H1 (cell line): ENCODE results near the gene RASD1. TPM values are rescaled to one million over a fixed set of nuclear protein-coding genes. Genes with fewer than 3 reads are reported as not detected.

ENCODE experiments used
- ASH2L ChIP-seq: fragments of 200-600, 300-600 bp; sonication (generic); IDR thresholded peaks from one replicate; pipeline ENCODE4 v1.7.1; 2017; ENCODE audit warnings: low read length
- KDM4A ChIP-seq: IDR thresholded peaks from one replicate; pipeline ENCODE4 v1.7.1; 2012; ENCODE audit warnings: low read depth, mild to moderate bottlenecking, moderate library complexity, low read length, inconsistent platforms; ENCODE audit not compliant: severe bottlenecking
- SP2 ChIP-seq: IDR thresholded peaks from 2 replicates; pipeline ENCODE4 v1.6.1; 2012; ENCODE audit warnings: mild to moderate bottlenecking, low read length, inconsistent platforms
- polyA plus RNA-seq, 7 experiments: library from polyadenylated mRNA; depleted of rRNA in 3 of 7; stranded (reverse) in 5 of 7; unstranded in 2 of 7; fragments of >200 nt in 5 of 7; fragments of 200-250 nt in 2 of 7; gene quantifications; 1 replicate in 5 of 7; 2 replicates in 1 of 7; 4 replicates in 1 of 7; pipeline versions ENCODE4 v1.2.1 to v1.2.3, GENCODE V29; 2011 to 2013; ENCODE audit warnings: missing spikeins in 2 of 7, mixed read lengths in 2 of 7
- total RNA-seq: library from RNA; stranded (reverse); fragmentation: NEBNext Ultra II Directional; extraction: Animal tissue kit (Norgen Biotek cat#: 25700); gene quantifications from 2 replicates; pipeline ENCODE4 v1.2.1, GENCODE V29; 2021

Gene RASD1
- total and polyA plus RNA-seq, 2 of the 8 experiments (the other 6 are each of a cell fraction or from before 2014, with no cell fraction given): 2.3 to 2.6 TPM

DNA sequence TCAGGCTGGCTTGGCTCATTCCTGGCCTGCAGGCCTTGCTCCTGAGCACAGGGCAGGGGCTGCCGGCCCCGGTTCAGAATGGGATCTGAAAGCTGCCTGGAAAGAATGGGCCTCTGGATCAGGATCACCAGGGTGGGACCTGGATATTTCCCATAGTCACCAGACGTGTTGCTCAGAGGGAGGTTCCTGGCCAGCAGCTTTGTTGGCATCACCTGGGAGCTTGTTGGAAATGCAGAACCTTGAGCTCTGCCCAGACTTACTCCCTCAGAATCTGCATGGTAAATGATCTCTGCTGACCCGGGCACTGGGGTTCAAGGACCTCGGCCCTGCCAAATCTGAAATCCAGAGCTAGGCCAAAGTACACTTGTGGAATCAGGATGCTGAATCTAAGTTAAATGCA lies 48.9 kb downstream of the RASD1 start (continued):
- TF ChIP-seq SP2: no peak
- TF ChIP-seq KDM4A: no peak
- no peak for TF ChIP-seq ASH2L
- TF ChIP-seq, all 59 proteins: peak for 0
